Brain microvascular endothelial cell (primary cell): Measurements from ENCODE around the gene ALG6.

Source experiments
- DNase-seq: peaks from one replicate; pipeline ENCODE4 v3.0.0-alpha.2; 2020
- H3K27ac ChIP-seq: fragments of 250-450 bp; sonication (Bioruptor Pico); 2 replicates; pipeline ENCODE4 v1.5.1; 2020; ENCODE audit warnings: mild to moderate bottlenecking, moderate library complexity
- H3K27me3 ChIP-seq: fragments of 250-450 bp; sonication (Bioruptor Pico); replicated peaks from 2 replicates; pipeline ENCODE4 v1.5.1; 2020; ENCODE audit warnings: mild to moderate bottlenecking
- H3K36me3 ChIP-seq: fragments of 250-450 bp; sonication (Bioruptor Pico); replicated peaks from 2 replicates; pipeline ENCODE4 v1.5.1; 2020; ENCODE audit warnings: mild to moderate bottlenecking
- H3K4me3 ChIP-seq: 2 replicates; pipeline ENCODE4 v1.5.1; 2011; ENCODE audit warnings: low read depth, mild to moderate bottlenecking, control low read depth, low read length, moderate library complexity
- CTCF ChIP-seq: IDR thresholded peaks from 2 replicates; pipeline ENCODE4 v1.5.1; 2011; ENCODE audit warnings: low read depth, mild to moderate bottlenecking, moderate library complexity, low read length, control low read depth, inconsistent platforms; ENCODE audit errors: missing control alignments
- in situ Hi-C: cut with HindIII; loops from 2 replicates; pipeline ENCODE4 v1.10.0; 2017; ENCODE audit warnings: low sequenced_read_pairs, low pct_ligation_motif_present

Gene ALG6

DNA sequence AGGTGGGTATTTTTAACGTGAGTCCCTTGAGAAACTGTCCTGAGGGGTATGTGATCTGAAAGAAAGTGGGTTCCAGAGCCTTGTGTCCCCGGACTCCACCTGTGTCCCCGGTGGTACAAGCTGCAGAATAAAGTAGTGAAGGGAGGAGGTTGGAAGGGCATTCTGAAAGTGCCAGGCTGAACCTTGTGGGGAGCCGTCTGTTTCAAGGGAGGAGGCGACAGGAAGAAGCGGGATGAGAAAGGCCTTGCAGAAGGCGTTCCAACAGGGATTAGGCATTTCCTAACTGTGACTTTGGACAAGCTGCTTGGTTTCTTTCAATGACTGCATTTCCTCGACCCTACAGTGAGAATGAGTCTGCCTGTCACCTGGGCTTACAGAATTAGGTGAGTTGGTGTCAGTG, 39.3 kb upstream of the ALG6 start:
- Histone ChIP-seq H3K27me3 (peaks cover 82% of the 10 kb centered on the region), H3K36me3 (no peaks in the 10 kb centered on the region), H3K27ac (no peak overlapping the region), H3K4me3 (no peak overlapping the region)
- in situ Hi-C loops = no loop called here
- no peak for DNase-seq
- TF ChIP-seq CTCF = no peak

GRCh38 chr1:63328781-63329180, 38.6 kb upstream of the ALG6 start:
- in situ Hi-C loops = no loop called here
- no peak for DNase-seq
- no peak overlapping the region for H3K27ac ChIP-seq
- no peak overlapping the region for H3K4me3 ChIP-seq
- H3K36me3 ChIP-seq = no peaks in the 10 kb centered on the region
- H3K27me3 ChIP-seq = peaks cover 81% of the 10 kb centered on the region
- no peak for TF ChIP-seq CTCF

- Histone ChIP-seq H3K27me3 (peaks cover 72% of the 10 kb centered on the region), H3K4me3 (peak overlapping the region; percentile 5), H3K27ac (no peak overlapping the region), H3K36me3 (no peaks in the 10 kb centered on the region)
- in situ Hi-C loops = no loop called here
- no peak for TF ChIP-seq CTCF
- no peak for DNase-seq
These were observed 37.7 kb upstream of the ALG6 start for GRCh38 chr1:63329621-63330330.

DNA sequence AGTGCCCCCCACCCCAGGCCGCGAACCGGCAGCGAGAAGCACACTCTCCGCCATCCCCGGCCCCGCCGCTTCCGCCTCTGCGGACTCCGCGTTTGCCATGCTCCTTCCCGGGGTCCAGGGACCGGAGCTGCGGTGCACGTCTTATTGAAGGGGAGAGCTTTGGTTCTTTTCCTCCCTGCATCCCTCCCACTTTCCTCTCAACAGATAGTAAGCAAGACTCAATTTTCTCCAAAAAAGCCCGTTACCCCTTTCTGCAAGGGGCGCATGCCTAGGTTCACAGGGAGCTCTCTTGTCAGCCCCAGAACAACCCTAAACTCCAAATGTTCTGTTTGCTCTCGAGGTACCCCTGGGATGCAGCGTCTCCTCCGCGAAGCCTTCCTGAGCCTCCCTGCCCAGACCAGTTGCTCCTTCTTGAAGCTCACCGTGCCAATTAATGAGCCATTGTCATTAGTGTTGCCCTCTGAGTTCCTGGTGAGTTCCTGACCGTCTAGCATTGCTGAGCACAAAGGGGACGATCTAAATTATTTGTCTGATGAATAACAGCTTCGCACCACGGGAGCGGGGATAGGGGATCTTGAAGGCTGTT, 37.0 kb upstream of the ALG6 start:
- Histone ChIP-seq H3K4me3 (no peak overlapping the region), H3K27me3 (peaks cover 66% of the 10 kb centered on the region), H3K36me3 (no peaks in the 10 kb centered on the region), H3K27ac (no peak overlapping the region)
- no peak for DNase-seq
- in situ Hi-C loops = no loop called here
- no peak for TF ChIP-seq CTCF

GRCh38 chr1:63342402-63342801, 25.0 kb upstream of the ALG6 start:
- H3K36me3 ChIP-seq = no peaks in the 10 kb centered on the region
- no peak overlapping the region for H3K4me3 ChIP-seq
- no peak for DNase-seq
- H3K27me3 ChIP-seq = no peaks in the 10 kb centered on the region
- in situ Hi-C loops = no loop called here
- H3K27ac ChIP-seq = no peak overlapping the region
- no peak for TF ChIP-seq CTCF

- Histone ChIP-seq H3K27ac (no peak overlapping the region), H3K36me3 (no peaks in the 10 kb centered on the region), H3K27me3 (no peaks in the 10 kb centered on the region), H3K4me3 (no peak overlapping the region)
- no peak for DNase-seq
- TF ChIP-seq CTCF = no peak
- in situ Hi-C loops = no loop called here
These were observed 23.5 kb upstream of the ALG6 start for GRCh38 chr1:63343922-63344321.
